SKM-1 treated with dmso at 0.1 percent for 144 hours (cell line): Measurements from ENCODE around the gene RHO.

Experiments used
- DNase-seq: peaks from one replicate; lab custom pipeline; 2025; ENCODE audit not compliant: unreplicated experiment; lab: John Stamatoyannopoulos, UW

RHO gene

DNA sequence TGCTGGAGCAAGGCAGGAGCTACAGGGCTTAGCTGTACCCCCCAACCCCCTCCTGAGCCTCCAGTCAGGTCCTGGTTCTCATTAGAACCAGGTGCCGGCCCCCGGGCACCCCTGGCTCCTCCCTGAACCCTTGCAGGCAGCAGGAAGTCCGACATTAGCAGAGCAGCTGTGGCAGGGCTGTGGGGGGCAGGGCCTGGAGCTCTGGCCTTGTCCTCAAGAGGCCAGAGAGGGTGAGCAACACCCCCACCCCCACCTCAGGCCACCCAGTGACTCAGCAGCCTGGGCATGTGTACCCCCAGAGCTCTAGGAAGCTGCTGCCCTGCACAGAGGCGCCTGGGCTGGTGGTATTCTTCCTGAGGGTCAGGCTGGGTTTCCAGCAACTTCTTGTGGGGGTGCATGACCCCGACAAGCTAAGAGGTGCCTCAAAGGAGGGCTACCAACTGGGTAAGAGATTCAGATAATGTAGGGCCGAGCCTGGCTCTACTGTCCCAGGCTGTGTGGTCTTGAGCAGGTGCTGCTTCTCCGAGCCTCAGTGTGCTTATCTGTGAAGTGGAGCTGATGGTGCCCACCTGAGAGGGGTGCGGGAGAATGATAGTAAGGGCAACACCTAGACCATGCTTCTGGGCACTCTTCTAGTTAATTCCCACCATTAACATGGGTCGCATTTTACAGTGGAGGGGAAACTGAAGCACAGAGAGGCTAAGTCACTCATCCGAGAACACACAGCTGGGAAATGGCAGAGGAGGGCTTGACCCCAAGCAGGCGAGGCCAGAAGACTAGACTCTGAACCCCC is 30.5 kb downstream of the RHO start:
- DNase-seq, result peak; percentile 34

GRCh38 chr3:129559565-129560079 is 31.2 kb downstream of the RHO start:
- DNase-seq, result no peak

- DNase-seq, result no peak
Observed at GRCh38 chr3:129560269-129560787, 31.9 kb downstream of the RHO start.

GRCh38 chr3:129560911-129561594 is 32.6 kb downstream of the RHO start:
- no peak for DNase-seq

GRCh38 chr3:129561619-129562248 is 33.3 kb downstream of the RHO start:
- DNase-seq, result no peak

DNA sequence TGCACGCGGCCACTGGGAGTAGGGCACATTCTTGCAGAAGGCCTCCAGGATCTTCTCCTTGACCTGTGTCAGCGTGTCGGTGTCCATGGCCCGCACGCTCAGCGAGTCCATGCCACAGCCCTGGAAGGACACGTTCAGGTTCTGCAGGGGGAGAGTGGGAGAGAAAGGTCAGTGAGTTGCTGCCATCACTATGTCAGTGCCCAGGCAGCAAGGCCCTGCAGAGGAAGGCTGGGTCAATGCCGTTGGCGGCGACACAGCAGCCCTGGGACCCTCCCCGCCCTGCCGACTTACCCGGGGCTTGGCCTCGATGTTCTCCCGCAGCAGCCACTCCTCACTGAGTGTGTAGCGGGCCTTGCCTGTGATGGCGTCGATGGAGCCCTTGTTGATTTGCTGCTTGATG is 34.4 kb downstream of the RHO start:
- DNase-seq, result no peak

DNA sequence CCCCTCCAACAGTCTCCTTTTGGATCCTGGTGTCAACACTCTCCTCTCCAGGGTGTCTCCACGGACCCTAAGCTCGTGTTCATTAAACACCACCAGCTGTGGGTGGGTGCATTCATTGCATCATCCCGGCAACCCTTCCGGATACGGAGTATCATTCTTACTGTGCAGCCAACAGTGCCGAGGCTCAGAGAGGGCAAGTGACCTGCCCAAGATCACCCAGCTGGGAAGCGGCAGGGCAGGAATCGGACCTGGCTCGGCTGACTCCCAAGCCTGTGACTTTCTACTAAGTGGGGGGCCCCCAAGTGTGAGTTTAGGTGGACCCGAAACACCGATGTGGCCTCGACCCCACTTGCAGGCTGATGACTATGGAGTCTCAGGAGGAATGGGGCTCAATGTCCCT is 34.9 kb downstream of the RHO start:
- no peak for DNase-seq

DNA sequence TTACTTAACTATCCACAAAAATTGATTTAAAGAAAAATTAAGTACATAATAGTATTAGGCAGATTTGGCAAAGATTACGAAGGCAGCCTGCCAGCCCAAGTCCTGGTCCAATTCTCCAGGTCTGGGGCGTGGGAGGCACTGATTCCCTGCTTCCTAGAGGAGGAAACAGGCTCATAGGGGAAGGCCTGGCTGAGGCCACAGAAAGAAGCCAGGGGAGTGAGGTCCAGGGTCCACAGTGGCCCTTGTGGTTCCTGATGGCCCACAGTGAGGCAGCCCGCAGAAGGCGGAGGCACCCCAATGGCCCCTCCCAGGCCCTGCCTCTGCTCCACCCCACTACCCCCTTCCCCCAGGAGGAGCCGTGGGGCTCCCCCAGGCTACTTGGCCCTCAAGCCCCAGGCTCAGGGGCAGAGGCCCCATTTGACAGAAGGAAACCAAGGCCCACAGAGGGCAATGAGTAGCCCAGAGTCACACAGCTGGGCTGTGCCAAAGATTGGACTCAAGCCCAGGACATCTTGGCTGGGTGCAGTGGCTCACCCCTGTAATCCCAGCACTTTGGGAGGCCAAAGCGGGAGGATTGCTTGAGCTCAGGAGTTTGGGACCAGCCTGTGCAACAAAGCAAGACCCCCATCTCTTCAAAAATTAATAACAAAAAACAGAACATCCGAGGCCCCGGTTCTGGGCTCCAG is 35.6 kb downstream of the RHO start:
- DNase-seq, result no peak

- DNase-seq, result no peak
Observed at GRCh38 chr3:129564981-129565644, 36.7 kb downstream of the RHO start.

- DNase-seq, result no peak
Observed at GRCh38 chr3:129565902-129566301, 37.5 kb downstream of the RHO start.

GRCh38 chr3:129567176-129567705 is 38.8 kb downstream of the RHO start:
- DNase-seq, result no peak

GRCh38 chr3:129567939-129568338 is 39.5 kb downstream of the RHO start:
- no peak for DNase-seq

- DNase-seq, result no peak
Observed at GRCh38 chr3:129569856-129570255, 41.4 kb downstream of the RHO start.

DNA sequence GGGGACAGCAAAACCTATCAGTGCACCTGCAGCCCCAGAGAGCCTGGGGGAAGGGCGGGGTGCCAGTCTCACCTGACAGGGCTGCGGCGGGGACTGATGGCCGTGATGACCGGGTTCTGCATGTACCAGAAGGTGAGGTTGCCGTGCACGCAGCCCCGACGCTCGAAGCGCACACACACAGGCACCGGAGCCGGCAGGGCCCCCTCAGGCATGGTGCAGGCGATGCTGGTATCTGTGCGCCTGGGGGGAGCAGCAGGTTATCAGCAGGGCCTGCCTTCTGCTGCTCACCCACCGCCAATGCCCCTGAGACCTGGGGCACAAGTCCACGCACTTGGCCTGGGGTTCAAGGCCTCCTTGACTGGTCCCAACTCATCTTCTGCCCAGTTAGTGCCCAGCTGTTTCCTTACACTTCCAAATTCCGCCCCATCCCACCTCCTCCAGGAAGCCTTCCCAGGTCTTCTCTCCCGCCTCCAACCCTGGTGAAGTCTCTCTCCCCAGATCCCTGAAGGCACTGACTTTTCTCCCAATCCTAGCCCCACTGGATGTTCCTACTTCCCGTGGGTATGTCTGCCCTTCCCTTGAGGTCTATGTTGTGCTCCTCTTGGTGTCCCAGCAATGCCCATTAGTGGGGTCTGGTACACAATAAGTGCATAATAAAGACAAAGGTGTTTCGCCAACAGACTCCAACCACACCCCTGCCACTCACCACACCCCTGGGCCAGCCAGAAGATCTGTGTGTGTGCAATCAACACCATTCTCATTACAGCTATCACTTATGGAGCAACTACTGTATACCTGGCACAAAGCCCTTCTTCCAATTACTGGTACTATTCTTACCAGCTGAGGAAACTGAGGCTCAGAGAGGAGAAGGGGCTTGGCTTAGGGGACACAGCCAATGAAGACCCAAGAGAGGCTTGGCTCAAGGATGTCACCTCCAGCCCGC is 43.4 kb downstream of the RHO start:
- no peak for DNase-seq

DNA sequence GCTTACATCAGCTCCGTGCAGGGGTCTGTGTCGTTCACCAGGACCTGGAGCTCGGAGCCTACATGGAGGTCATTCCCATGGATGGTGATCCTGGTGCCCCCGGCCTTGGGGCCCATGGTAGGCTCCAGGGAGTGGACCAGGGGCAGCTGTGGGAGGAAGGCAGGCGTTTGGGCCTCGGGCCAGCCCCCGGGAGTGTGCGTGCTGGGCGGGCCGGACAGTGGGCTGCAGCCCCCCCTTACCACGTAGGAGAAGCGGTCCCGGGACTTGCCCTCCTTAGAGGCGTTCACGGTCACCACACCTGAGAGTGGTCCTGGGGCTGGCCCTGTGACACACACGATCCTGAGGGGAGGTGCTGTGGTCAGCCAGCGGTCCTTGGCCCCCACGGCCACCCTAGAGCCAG is 44.2 kb downstream of the RHO start:
- DNase-seq, result no peak

- DNase-seq, result no peak
Observed at GRCh38 chr3:129573493-129573892, 45.1 kb downstream of the RHO start.

DNA sequence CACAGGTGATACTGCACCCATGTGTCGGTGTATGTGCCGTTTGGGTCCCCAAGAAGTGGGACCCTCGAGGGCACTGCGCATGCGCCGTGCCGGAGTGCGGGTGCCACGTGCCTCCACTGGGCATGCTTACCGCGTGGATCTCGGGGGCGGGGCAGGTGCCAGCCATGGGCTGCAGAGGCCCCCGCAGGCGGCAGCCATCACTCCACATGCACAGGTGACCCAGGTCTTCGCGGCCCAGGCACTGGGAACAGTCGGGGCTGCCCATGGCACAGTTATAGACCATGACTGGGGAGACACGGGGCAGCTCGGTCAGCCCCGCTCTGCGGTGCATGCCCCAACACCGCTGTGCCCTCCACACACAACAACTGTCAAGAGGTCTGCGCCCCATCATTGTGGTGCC is 45.8 kb downstream of the RHO start:
- no peak for DNase-seq

DNA sequence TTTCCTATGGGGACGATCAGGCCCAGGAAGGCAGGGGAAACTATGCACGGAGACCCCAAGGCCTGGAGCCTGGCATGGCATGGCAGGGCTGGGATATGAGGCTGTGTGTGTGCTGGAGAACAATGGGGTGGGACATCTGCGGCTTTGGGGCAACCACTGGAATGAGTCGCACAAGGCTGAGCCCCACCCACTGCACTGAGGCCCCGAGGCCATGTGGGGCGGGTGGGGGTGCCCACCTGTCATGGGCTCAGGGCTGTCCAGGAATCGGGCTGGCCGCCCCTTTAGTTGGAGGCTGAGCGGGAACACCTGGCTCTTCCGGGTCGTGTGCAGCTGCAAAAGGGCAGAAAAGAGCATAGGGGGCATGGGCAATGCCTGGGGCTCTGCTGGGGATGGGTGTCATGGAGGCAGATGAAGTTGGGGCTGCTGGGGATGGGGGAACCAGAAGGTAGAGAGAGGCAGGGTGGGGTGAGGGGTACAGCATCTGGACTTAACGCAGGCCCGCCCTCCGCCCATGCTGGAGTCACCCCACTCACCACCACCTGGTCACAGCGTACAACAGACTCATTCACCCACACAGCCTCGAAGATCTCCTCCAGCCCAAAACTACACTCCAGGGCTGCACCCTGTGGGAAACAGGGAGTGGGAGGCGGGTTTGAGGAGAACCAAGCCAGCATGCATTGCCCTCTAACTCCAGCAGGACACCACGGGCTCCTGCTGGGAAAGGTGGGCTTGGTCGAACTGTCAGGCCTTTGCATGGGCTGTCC is 47.0 kb downstream of the RHO start:
- no peak for DNase-seq

- DNase-seq, result no peak
Observed at GRCh38 chr3:129575997-129576384, 47.6 kb downstream of the RHO start.
